T-helper 1 cell treated with Interleukin-12 subunit alpha and Interleukin-12 subunit beta and Interleukin-4 antibody, amounts not matched to agents 30 ng/mL and 1 ng/mL, for 36 hours (primary cell): ENCODE measurements around the gene OR14K1. TPM values are rescaled to one million over a fixed set of nuclear protein-coding genes. Genes with fewer than 3 reads are reported as not detected.
"Not testable (repeated sequence)": the region's sequence is repeated elsewhere in the genome, so short reads cannot be mapped to it uniquely, and the experiment has no call there.

Experiments
- intact Hi-C: fragments of 100-400 bp; cut with micrococcal nuclease; formaldehyde crosslinking; loops from one replicate; pipeline ENCODE4 v1.15.1; 2024
- total RNA-seq: library from RNA; stranded (reverse); gene quantifications from 2 replicates; pipeline ENCODE4 v1.2.3, GENCODE V29; 2022

The OR14K1 gene
- not detected in 2 replicates for total RNA-seq

GRCh38 chr1:247738315-247738714, at the start of gene OR14K1:
OR14K1 (plus strand) TSS chr1:247738615; CDS start chr1:247738615, 0 bp downstream.
- intact Hi-C loops: no loop called here

DNA sequence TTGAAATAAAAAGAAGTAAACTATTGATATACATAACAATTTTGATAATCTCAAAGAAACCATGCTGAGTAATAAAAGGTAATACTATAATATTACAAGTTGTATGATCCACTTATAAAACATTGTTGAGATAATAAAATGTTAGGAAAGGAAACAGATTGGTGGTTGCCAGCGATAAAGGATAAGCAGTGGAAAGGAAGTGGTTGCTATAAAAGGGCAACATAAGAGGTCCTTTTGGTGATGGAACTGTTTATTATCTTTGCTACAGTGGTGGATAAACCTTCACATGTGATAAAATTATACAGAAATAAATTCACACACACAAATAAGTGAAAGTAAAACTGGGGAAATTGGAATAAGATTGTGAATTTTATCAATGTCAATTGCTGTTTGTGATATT, 37.1 kb upstream of the OR14K1 start:
- intact Hi-C loops: no loop called here

DNA sequence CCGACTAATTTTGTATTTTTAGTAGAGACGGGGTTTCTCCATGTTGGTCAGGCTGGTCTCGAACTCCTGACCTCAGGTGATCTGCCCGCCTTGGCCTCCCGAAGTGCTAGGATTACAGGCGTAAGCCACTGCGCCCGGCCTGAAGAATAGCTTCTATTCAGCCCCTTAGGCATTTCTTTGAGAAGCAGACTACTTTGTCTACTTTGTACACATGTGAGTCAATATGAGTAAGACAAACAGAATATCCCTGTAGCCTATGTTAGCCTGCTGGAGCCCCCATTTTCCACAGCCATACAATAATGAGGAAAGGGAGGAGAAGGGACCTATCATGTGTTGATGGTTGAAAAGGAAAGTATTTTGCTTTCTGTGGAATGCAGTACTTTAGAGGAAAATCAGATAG, 27.7 kb upstream of the OR14K1 start:
- intact Hi-C loops: not testable (repeated sequence)

DNA sequence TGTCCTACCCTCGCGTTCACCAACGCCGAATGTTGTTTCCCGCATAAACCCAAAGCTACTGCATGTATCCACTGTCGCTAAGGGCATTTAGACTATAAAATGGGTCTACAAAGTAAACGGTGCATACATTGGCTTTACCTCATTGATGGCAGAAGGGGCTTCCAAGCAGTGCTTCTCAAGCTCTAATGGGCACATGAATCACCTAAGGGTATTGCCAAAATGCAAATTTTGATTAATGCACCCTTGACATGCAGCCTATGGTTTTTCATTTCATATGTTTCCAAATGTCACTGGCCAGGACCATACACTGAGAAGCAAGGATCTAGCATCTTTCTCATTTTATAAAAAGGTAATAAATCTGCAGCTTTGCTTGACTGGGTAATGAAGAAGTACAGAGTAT, 24.7 kb upstream of the OR14K1 start:
- intact Hi-C loops: no loop called here

- intact Hi-C loops: no loop called here
Measured at GRCh38 chr1:247716546-247716945, 21.9 kb upstream of the OR14K1 start, which contains the start of gene OR6F1. OR6F1 (minus strand) TSS chr1:247716646; CDS start chr1:247712755, 3,891 bp downstream.

DNA sequence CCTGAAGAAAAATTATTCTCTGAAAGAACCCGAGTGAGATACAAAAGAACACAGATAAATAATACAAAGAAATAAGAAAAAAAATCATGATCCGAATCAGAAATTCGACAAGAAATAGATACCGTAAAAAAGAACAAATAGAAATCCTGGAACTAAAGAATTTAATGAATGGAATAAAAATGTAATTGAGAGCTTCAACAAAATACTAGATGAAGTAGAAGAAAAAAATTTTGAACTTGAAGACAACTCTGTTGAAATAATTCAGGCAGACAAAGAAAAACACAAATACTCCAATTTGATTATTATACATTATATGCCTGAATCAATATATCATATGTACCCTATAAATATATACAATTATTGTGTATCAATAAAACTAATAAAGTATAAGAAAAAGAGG, 17.2 kb upstream of the OR14K1 start:
- intact Hi-C loops: no loop called here

DNA sequence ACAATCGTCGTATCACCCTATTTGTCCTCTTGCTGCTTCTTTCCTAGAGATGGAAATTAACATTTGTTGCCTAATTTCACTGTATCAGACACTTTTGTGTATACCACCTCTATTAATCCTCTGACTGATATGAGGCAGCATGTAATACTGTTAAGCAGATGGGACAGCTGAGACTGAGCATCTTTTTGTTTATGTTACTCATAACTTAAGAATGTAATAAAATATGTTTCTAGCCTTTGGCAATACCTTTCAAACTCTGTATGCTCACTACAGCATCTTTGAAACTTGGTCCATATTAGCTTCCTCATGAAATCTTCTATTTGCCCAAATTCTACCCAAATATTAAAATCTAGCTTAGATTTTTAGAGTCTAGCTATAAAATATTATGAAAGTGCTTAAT, 2.3 kb downstream of the OR14K1 start:
- intact Hi-C loops: no loop called here

DNA sequence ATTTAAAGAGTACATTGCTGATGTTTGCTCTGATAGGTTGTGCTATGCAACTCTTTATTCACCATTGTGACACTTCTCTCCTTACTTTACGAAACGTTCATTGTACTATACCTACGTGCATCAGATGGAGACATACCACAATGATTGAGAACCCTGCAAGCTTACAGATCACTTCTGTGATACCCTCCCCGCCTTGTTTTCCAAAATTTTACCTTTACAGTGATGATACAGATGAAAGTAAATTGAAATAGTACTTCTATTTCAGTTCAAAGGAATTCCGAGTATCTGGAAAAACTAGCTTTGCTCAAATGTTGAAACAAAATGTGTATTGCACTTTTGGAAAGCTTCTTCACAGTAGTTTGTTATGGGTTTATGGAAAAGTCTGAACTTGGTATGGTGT, 3.3 kb downstream of the OR14K1 start:
- intact Hi-C loops: no loop called here

DNA sequence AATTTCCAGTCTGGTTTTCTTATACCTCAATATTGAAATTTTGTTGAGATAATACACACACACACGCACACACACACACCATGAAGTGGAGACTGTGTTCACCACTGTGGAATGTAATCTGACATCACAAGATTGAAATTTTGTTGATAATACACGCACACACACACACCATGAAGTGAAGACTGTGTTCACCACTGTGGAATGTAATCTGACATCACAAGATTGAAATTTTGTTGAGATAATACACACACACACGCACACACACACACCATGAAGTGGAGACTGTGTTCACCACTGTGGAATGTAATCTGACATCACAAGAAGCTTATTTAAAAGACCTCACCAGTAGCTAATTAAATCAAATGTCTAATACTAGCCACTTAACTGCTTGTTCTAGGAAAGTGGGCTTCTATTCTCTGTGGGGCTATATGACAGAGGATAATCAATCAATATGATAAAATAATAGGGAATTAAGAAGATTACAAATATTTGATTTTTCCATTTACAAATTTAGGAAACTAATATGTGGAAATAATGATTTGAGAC, 3.9 kb downstream of the OR14K1 start:
- intact Hi-C loops: not testable (repeated sequence)

DNA sequence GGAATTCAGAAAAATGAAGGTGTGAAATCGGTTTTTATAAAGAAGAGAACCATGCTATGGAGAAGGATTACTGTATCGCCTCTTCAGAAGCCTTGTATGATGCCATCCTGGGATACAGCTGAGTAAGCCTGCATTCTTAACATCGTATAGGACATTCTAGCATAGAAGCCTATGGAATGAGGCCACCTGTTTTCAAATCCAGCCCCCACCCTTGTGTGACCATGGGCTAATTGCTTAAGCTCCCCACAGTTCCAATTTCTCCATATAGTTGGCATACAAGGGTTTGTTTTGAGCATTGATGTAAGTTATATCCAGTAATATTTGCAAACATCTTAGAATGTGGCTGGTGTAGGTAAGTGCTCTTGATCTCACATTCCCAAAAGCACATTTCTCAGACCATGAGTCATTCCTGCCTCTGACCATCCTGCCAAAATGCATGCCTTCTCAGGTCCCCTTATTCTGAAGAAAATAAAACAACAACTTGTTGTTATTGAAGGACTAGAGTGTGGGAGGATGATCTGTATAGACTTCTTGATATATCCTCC, 8.0 kb downstream of the OR14K1 start:
- intact Hi-C loops: no loop called here

- intact Hi-C loops: no loop called here
Measured at GRCh38 chr1:247747616-247748015, 9.2 kb downstream of the OR14K1 start.

DNA sequence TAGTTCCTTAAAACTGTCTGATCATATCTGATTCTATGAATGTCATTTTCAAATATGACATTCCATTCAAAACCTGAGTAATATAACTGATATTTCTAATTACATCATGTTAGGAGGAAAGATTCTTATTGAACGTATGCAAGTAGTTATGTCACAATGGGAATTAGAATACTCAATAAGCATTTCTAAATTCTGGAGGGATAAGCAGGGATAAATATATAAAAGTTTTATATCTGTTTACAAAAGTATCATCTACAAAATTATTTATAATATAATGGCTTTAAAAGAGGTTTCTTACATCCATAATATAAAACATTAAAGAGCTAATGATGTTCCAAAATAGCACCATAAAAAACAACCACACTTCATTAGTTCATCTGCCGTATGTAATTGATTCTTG, 9.6 kb downstream of the OR14K1 start, which contains the start of gene OR14A2:
Gene OR14A2, minus strand, starts transcription at position 101 of the 400 bp plus-strand sequence.
- intact Hi-C loops: no loop called here

GRCh38 chr1:247749870-247750269, 11.5 kb downstream of the OR14K1 start:
- intact Hi-C loops: no loop called here

GRCh38 chr1:247754311-247754710, 15.9 kb downstream of the OR14K1 start:
- intact Hi-C loops: not testable (repeated sequence)

DNA sequence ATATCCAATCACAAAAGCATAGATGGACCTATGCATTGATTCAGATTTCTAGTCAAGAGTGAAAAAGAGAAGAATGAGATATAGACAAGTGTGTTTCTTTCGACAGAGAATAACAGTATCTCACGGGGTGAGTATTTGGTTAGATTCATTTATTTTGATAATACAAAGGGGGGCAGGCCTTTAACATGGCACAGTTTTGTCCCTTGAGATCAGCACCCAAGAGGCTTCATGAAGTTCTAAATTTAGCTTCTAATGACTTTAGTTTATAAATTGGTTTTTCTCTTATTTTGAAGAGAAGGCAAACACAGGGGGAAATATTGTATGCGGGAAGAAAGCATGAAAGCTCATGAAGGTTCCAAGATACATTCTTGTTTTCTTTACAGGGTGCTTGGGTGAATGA, 22.0 kb downstream of the OR14K1 start, which contains the start of gene OR1C1:
Gene OR1C1, minus strand, starts transcription at position 101 of the 400 bp plus-strand sequence. CDS start 2,150 bp downstream, outside the sequence.
- intact Hi-C loops: no loop called here

- intact Hi-C loops: no loop called here
Measured at GRCh38 chr1:247769603-247770002, 31.2 kb downstream of the OR14K1 start.

Other genes starting within 250 kb of the OR14K1 start
- not detected in 2 replicates for gene OR2C3, start 202.2 kb upstream of the OR14K1 start, total RNA-seq
- not detected in 2 replicates for gene GCSAML, start 189.5 kb upstream of the OR14K1 start, total RNA-seq
- not detected in 2 replicates for gene OR2G2, start 150.3 kb upstream of the OR14K1 start, total RNA-seq
- not detected in 2 replicates for gene OR2G3, start 133.0 kb upstream of the OR14K1 start, total RNA-seq
- gene OR13G1, start 58.9 kb upstream of the OR14K1 start, total RNA-seq: not detected in 2 replicates
- not detected in 2 replicates for gene OR6F1, start 22.0 kb upstream of the OR14K1 start, total RNA-seq
- not detected in 2 replicates for gene OR14A2, start 9.5 kb downstream of the OR14K1 start, total RNA-seq
- not detected in 2 replicates for gene OR1C1, start 21.9 kb downstream of the OR14K1 start, total RNA-seq
- gene OR14A16, start 85.5 kb downstream of the OR14K1 start, total RNA-seq: not detected in 2 replicates
- gene OR11L1, start 103.3 kb downstream of the OR14K1 start, total RNA-seq: not detected in 2 replicates
- 0.61 TPM in 2 replicates for gene TRIM58, start 118.6 kb downstream of the OR14K1 start, total RNA-seq
- not detected in 2 replicates for gene OR2W3, start 157.0 kb downstream of the OR14K1 start, total RNA-seq
- not detected in 2 replicates for gene OR2T8, start 181.6 kb downstream of the OR14K1 start, total RNA-seq
- gene OR2AJ1, start 186.3 kb downstream of the OR14K1 start, total RNA-seq: not detected in 2 replicates
- gene OR2L8, start 210.2 kb downstream of the OR14K1 start, total RNA-seq: 0.34 TPM in 1 of 2 replicates, not detected in the other
- gene OR2AK2, start 226.6 kb downstream of the OR14K1 start, total RNA-seq: 0.20 TPM in 1 of 2 replicates, not detected in the other